ENCODE measurements around the gene ITGAL. TPM values are rescaled to one million over a fixed set of nuclear protein-coding genes. Genes with fewer than 3 reads are reported as not detected.
A peak's percentile ranks its signal among the peaks of the same experiment; 100 is the strongest.

ITGAL gene
- total RNA-seq, 1 donor: 0.36 TPM

- H2AFZ ChIP-seq (ENCODE audit: low read length): no peak overlapping the region
- peak overlapping the region; percentile 5 for H3K4me2 ChIP-seq (ENCODE audit: insufficient read depth, low read length)
- no peak overlapping the region for H3K27ac ChIP-seq (ENCODE audit: low read depth, low read length)
Measured at GRCh38 chr16:30491744-30492308, 19.3 kb downstream of the ITGAL start.

GRCh38 chr16:30493941-30494488 is 21.5 kb downstream of the ITGAL start:
- Histone ChIP-seq H3K4me1 (ENCODE audit: insufficient read depth, low read length) (peaks cover 8% of the 10 kb centered on the region), H4K20me1 (ENCODE audit: insufficient read depth, low read length) (no peaks in the 10 kb centered on the region), H3K36me3 (ENCODE audit: insufficient read depth, low read length) (no peaks in the 10 kb centered on the region), H2AFZ (ENCODE audit: low read length) (no peak overlapping the region), H3K4me2 (ENCODE audit: insufficient read depth, low read length) (no peak overlapping the region), H3K27me3 (ENCODE audit: insufficient read depth, low read length) (no peaks in the 10 kb centered on the region), H3K4me3 (ENCODE audit: insufficient read depth, low read length) (no peak overlapping the region), H3K27ac (ENCODE audit: low read depth, low read length) (no peak overlapping the region), H3K9me3 (ENCODE audit: low read depth, low read length) (no peaks in the 10 kb centered on the region), H3K79me2 (ENCODE audit: insufficient read depth, low read length) (no peaks in the 10 kb centered on the region)
- TF ChIP-seq CTCF (IDR thresholded peaks at IDR 0.05; ENCODE audit: extremely low read depth, low read depth, low read length): no peak
- peak; percentile 54 for DNase-seq (ENCODE audit: insufficient read length, low spot score, missing footprints)

More at GRCh38 chr16:30491744-30492308, 19.3 kb downstream of the ITGAL start:
- DNase-seq (ENCODE audit: insufficient read length, low spot score, missing footprints): peak; percentile 96
- no peak for TF ChIP-seq CTCF (IDR thresholded peaks at IDR 0.05; ENCODE audit: extremely low read depth, low read depth, low read length)
- H3K9me3 ChIP-seq (ENCODE audit: low read depth, low read length): no peaks in the 10 kb centered on the region
- no peaks in the 10 kb centered on the region for H3K27me3 ChIP-seq (ENCODE audit: insufficient read depth, low read length)
- H3K79me2 ChIP-seq (ENCODE audit: insufficient read depth, low read length): no peaks in the 10 kb centered on the region
- H4K20me1 ChIP-seq (ENCODE audit: insufficient read depth, low read length): no peaks in the 10 kb centered on the region
- no peak overlapping the region for H3K4me3 ChIP-seq (ENCODE audit: insufficient read depth, low read length)
- no peaks in the 10 kb centered on the region for H3K36me3 ChIP-seq (ENCODE audit: insufficient read depth, low read length)
- peaks cover 8% of the 10 kb centered on the region for H3K4me1 ChIP-seq (ENCODE audit: insufficient read depth, low read length)

GRCh38 chr16:30494709-30495108 is 22.2 kb downstream of the ITGAL start:
- Histone ChIP-seq H3K79me2 (ENCODE audit: insufficient read depth, low read length) (no peaks in the 10 kb centered on the region), H3K36me3 (ENCODE audit: insufficient read depth, low read length) (no peaks in the 10 kb centered on the region), H2AFZ (ENCODE audit: low read length) (no peak overlapping the region), H4K20me1 (ENCODE audit: insufficient read depth, low read length) (no peaks in the 10 kb centered on the region), H3K9me3 (ENCODE audit: low read depth, low read length) (no peaks in the 10 kb centered on the region), H3K4me1 (ENCODE audit: insufficient read depth, low read length) (peaks cover 8% of the 10 kb centered on the region), H3K4me2 (ENCODE audit: insufficient read depth, low read length) (no peak overlapping the region), H3K4me3 (ENCODE audit: insufficient read depth, low read length) (no peak overlapping the region), H3K27ac (ENCODE audit: low read depth, low read length) (no peak overlapping the region), H3K27me3 (ENCODE audit: insufficient read depth, low read length) (no peaks in the 10 kb centered on the region)
- no peak for TF ChIP-seq CTCF (IDR thresholded peaks at IDR 0.05; ENCODE audit: extremely low read depth, low read depth, low read length)
- no peak for DNase-seq (ENCODE audit: insufficient read length, low spot score, missing footprints)

- peak overlapping the region; percentile 53 for H3K4me2 ChIP-seq (ENCODE audit: insufficient read depth, low read length)
- H3K36me3 ChIP-seq (ENCODE audit: insufficient read depth, low read length): no peaks in the 10 kb centered on the region
- DNase-seq (ENCODE audit: insufficient read length, low spot score, missing footprints): no peak
- H2AFZ ChIP-seq (ENCODE audit: low read length): peak overlapping the region; percentile 35
- no peaks in the 10 kb centered on the region for H4K20me1 ChIP-seq (ENCODE audit: insufficient read depth, low read length)
- peak overlapping the region; percentile 37 for H3K4me3 ChIP-seq (ENCODE audit: insufficient read depth, low read length)
- no peaks in the 10 kb centered on the region for H3K9me3 ChIP-seq (ENCODE audit: low read depth, low read length)
- H3K4me1 ChIP-seq (ENCODE audit: insufficient read depth, low read length): no peaks in the 10 kb centered on the region
- TF ChIP-seq CTCF (IDR thresholded peaks at IDR 0.05; ENCODE audit: extremely low read depth, low read depth, low read length): no peak
- H3K27ac ChIP-seq (ENCODE audit: low read depth, low read length): no peak overlapping the region
- no peaks in the 10 kb centered on the region for H3K27me3 ChIP-seq (ENCODE audit: insufficient read depth, low read length)
- H3K79me2 ChIP-seq (ENCODE audit: insufficient read depth, low read length): no peaks in the 10 kb centered on the region
Measured at GRCh38 chr16:30499284-30499683, 26.7 kb downstream of the ITGAL start.
